RWPE2 (cell line): ENCODE results near the gene SIK3.
A peak's percentile ranks its signal among the peaks of the same experiment; 100 is the strongest.

Experiments used
- ATAC-seq: fragments of 200-7000 bp; cut with Tn5 transposase; 3 replicates; pipeline ENCODE4 v1.9.1; 2021; ENCODE audit warnings: low read depth
- DNase-seq: peaks from one replicate; pipeline ENCODE4 v3.0.0-alpha.2; 2020; ENCODE audit warnings: low spot score
- H3K27ac ChIP-seq: fragments of 450-650 bp; 2 replicates; pipeline ENCODE4 v1.5.1; 2017; ENCODE audit warnings: mild to moderate bottlenecking; ENCODE audit not compliant: poor library complexity, severe bottlenecking
- H3K27me3 ChIP-seq: fragments of 250-450 bp; sonication (Bioruptor Pico); 2 replicates; pipeline ENCODE4 v1.5.1; 2021; ENCODE audit warnings: mild to moderate bottlenecking, moderate library complexity; ENCODE audit not compliant: insufficient read depth, poor library complexity, severe bottlenecking
- H3K36me3 ChIP-seq: fragments of 250-450 bp; sonication (Bioruptor Pico); 2 replicates; pipeline ENCODE4 v1.5.1; 2020; ENCODE audit warnings: low read depth, mild to moderate bottlenecking, moderate library complexity
- H3K4me1 ChIP-seq: fragments of 250-450 bp; sonication (Bioruptor Pico); 2 replicates; pipeline ENCODE4 v1.5.1; 2021; ENCODE audit warnings: mild to moderate bottlenecking, moderate library complexity; ENCODE audit not compliant: insufficient read depth, poor library complexity, severe bottlenecking
- H3K4me3 ChIP-seq: fragments of 250-450 bp; sonication (Bioruptor Pico); 2 replicates; pipeline ENCODE4 v1.5.1; 2021; ENCODE audit warnings: mild to moderate bottlenecking, moderate library complexity; ENCODE audit not compliant: severe bottlenecking
- H3K9me3 ChIP-seq: fragments of 250-450 bp; sonication (Bioruptor Pico); 2 replicates; pipeline ENCODE4 v1.5.1; 2021; ENCODE audit warnings: mild to moderate bottlenecking, moderate library complexity; ENCODE audit not compliant: severe bottlenecking
- CTCF ChIP-seq: fragments of 450-650 bp; IDR thresholded peaks from one replicate; pipeline ENCODE4 v1.5.1; 2017; ENCODE audit warnings: mild to moderate bottlenecking, moderate library complexity; ENCODE audit not compliant: poor library complexity, severe bottlenecking

The SIK3 gene

GRCh38 chr11:116895048-116895757 lies 203.0 kb downstream of the SIK3 start:
- Histone ChIP-seq H3K9me3 (no peaks in the 10 kb centered on the region), H3K36me3 (no peaks in the 10 kb centered on the region), H3K27ac (no peak overlapping the region), H3K4me3 (no peak overlapping the region), H3K4me1 (no peaks in the 10 kb centered on the region), H3K27me3 (no peaks in the 10 kb centered on the region)
- peak; percentile 12 for TF ChIP-seq CTCF
- DNase-seq, result no peak
- 0 out of 3 replicates have a peak, but pooled peaks have one; percentile 23 for ATAC-seq

GRCh38 chr11:116893906-116894305 lies 204.3 kb downstream of the SIK3 start:
- H3K27me3 ChIP-seq, result no peaks in the 10 kb centered on the region
- no peak overlapping the region for H3K4me3 ChIP-seq
- DNase-seq (no peak), ATAC-seq (no peak)
- no peaks in the 10 kb centered on the region for H3K4me1 ChIP-seq
- no peaks in the 10 kb centered on the region for H3K9me3 ChIP-seq
- H3K36me3 ChIP-seq, result no peaks in the 10 kb centered on the region
- TF ChIP-seq CTCF, result no peak
- no peak overlapping the region for H3K27ac ChIP-seq

GRCh38 chr11:116893437-116893836 lies 204.8 kb downstream of the SIK3 start:
- no peak overlapping the region for H3K4me3 ChIP-seq
- no peak for TF ChIP-seq CTCF
- no peak overlapping the region for H3K27ac ChIP-seq

GRCh38 chr11:116892374-116892773 lies 205.9 kb downstream of the SIK3 start:
- TF ChIP-seq CTCF, result no peak
- H3K27me3 ChIP-seq, result no peaks in the 10 kb centered on the region
- no peak overlapping the region for H3K27ac ChIP-seq
- no peak overlapping the region for H3K4me3 ChIP-seq
- no peaks in the 10 kb centered on the region for H3K4me1 ChIP-seq
- ATAC-seq, result no peak
- no peaks in the 10 kb centered on the region for H3K9me3 ChIP-seq
- no peak for DNase-seq
- no peaks in the 10 kb centered on the region for H3K36me3 ChIP-seq

More at GRCh38 chr11:116893437-116893836, 204.8 kb downstream of the SIK3 start:
- no peaks in the 10 kb centered on the region for H3K36me3 ChIP-seq
- ATAC-seq (no peak), DNase-seq (no peak)
- no peaks in the 10 kb centered on the region for H3K27me3 ChIP-seq
- H3K4me1 ChIP-seq, result no peaks in the 10 kb centered on the region
- no peaks in the 10 kb centered on the region for H3K9me3 ChIP-seq

- DNase-seq (no peak), ATAC-seq (no peak)
- Histone ChIP-seq H3K27ac (no peak overlapping the region), H3K4me3 (no peak overlapping the region), H3K4me1 (no peaks in the 10 kb centered on the region), H3K27me3 (no peaks in the 10 kb centered on the region), H3K36me3 (no peaks in the 10 kb centered on the region), H3K9me3 (no peaks in the 10 kb centered on the region)
- no peak for TF ChIP-seq CTCF
Measured at GRCh38 chr11:116891746-116892145, 206.5 kb downstream of the SIK3 start.
